NCI-H1436 treated with DMSO at 0.1 percent for 48 hours (cell line): ENCODE results near the gene ABHD16B.

Source experiments
- DNase-seq: peaks from one replicate; lab custom pipeline; 2025; lab: John Stamatoyannopoulos, UW

The ABHD16B gene

GRCh38 chr20:63861365-63861934 is at the start of gene ABHD16B:
Gene ABHD16B (plus strand): TSS chr20:63861498. CDS start chr20:63861541, 43 bp downstream.
- no peak for DNase-seq

DNA sequence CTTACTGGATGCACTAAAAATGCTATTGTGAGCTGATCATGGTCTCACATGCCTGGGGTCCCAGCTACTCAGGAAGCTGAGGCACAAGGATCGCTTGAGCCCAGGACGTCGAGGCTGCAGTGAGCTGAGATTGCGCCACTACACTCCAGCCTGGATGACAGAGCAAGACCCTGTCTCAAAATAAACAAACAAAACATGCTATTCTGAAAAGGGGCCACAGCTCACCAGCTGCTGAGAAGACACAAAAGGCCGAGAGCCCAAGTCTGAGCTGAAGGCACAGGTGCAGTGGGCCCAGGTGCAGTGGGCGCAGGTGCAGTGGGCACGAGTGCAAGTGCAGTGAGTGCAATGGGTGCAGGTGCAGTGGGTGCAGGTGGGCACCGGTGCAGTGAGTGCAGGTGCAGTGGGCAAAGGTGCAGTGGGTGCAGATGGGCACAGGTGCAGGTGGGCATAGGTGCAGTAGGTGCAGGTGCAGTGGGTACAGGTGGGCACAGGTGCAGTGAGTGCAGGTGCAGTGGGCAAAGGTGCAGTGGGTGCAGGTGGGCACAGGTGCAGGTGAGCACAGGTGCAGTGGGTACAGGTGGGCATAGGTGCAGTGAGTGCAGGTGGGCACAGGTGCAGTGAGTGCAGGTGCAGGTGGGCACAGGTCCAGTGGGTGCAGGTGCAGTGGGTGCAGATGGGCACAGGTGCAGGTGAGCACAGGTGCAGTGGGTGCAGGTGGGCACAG is 46.2 kb upstream of the ABHD16B start:
- no peak for DNase-seq

DNA sequence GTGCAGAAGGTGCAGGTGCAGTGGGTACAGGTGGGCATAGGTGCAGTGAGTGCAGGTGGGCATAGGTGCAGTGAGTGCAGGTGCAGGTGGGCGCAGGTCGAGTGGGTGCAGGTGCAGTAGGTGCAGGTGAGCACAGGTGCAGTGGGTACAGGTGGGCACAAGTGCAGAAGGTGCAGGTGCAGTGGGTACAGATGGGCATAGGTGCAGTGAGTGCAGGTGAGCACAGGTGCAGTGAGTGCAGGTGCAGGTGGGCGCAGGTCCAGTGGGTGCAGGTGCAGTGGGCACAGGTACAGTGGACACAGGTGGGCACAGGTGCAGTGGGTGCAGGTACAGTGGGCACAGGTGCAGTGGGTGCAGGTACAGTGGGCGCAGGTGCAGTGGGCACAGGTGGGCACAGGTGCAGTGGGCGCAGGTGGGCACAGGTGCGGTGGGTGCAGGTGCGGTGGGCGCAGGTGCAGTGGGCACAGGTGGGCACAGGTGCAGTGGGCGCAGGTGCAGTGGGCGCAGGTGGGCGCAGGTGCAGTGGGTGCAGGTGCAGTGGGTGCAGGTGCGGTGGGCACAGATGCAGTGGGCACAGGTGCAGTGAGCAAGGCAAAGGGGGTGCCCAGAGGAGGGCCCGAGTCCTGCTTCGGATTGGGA is 45.6 kb upstream of the ABHD16B start:
- DNase-seq: no peak

- no peak for DNase-seq
These were observed 41.9 kb upstream of the ABHD16B start for GRCh38 chr20:63819224-63819921.

DNA sequence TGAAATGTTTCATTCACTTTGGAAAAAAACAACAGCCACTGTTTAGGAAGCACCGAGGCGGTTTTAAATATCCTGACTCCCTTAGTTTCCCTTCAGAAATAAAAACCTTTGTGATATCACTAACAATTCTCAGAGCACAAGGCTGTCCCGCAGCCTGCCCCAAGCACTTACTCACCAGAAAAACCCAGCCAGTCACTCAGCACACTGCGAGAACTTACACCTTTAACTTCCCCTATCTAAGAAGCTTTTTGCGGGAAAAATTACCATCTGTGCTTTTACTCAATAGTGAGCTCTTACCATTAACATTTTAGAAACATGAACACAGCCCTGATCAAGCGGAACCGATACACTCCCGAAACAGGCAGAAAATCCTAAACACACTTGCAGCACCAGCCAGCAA is 39.5 kb upstream of the ABHD16B start:
- DNase-seq: no peak

DNA sequence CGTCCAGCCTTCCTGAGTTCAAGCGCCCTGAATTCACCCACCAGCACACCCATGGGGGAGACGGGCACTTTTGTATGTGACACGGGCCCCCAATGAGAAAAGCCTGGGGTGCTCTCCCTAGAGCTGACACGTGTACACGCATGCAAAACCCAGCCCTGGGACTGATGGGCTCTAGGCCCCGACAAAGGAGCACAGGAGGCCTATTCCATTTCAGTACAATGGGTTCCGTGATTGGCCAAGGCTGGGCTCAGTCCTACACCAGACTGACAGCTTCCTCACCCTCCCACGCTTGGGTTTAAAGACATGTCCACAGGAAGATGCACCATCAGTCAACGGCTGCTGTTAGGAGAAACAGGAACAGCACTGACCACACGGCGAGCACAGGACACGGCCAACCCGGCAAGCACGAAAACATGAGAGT is 39.0 kb upstream of the ABHD16B start:
- DNase-seq: no peak

- no peak for DNase-seq
These were observed 37.5 kb upstream of the ABHD16B start for GRCh38 chr20:63823691-63824311.

- no peak for DNase-seq
These were observed 35.8 kb upstream of the ABHD16B start for GRCh38 chr20:63825331-63826118.

DNA sequence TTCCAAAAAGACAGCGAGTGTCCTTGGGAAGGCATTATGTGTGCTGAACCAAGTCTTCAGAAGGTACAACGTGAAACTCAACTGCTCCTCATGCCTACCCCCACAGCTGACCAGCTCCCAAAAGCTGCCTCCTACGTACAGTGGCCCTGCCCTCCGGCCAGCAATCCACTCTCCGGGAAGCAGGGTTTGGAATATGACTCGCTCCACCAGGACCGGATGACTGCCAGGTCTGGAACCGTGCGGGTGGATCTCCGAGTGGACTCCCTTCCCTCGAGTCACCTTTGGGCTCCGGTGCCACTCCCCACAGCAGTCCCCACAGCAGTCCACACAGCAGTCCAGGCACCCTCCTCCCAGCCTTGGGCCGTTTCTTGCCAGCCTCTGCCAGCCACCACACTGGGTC is 34.5 kb upstream of the ABHD16B start:
- DNase-seq: no peak

- DNase-seq: no peak
These were observed 33.2 kb upstream of the ABHD16B start for GRCh38 chr20:63828124-63828523.

DNA sequence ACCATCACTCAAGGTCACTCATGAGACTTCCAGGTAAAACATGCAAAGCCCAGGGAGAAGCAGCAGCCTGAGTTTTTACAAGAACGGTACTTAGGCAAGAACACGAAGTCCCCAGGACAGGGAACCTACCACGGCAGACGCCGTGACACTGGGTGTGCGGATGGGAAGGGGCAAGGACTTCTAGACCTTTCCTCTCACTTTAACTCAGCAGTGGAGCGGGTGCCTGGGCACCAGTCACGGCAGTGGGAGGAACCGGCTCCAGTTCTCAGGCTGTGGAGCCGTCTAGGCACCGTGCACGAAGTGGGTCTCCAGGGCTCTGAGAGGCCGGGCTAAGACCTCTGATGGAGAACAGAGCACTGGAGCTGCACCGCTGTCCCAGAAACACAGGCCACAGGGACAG is 32.8 kb upstream of the ABHD16B start:
- no peak for DNase-seq

DNA sequence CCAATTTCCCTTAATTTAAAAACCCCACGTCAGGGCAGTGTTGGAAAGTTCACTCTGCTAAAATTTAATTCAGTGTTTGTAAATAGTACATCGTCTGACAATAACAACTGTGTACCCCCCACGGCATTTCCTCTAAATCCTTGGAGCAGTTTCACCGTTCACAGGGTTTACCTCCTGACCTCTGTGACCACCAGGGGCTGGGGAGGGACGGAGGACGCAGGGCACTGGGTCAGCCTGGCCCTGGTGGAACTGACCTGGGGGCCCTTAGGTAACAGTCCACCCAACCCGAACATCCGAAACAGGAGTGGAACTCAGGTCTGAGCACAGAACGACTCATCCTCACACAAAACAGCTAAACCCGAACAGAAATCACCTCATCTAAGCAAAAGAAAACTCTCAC is 32.3 kb upstream of the ABHD16B start:
- DNase-seq: no peak

DNA sequence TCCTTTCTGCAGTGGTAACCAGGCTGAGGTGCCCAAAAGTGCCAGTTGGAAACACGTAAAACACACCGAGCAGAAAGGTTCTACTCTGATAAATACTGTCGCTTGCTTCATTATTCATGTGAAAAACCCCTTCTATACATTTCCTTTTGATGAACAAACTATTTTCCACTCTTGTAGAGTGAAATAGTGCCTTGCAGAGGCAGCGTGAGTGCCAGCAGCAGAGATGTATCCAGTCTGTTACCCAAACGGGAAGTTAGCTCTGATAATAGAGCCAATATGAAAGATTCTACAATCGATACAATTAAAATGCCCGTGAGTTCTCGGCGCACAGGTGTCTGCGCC is 31.7 kb upstream of the ABHD16B start:
- DNase-seq: no peak

GRCh38 chr20:63829945-63830835 is 31.1 kb upstream of the ABHD16B start:
- DNase-seq: no peak

DNA sequence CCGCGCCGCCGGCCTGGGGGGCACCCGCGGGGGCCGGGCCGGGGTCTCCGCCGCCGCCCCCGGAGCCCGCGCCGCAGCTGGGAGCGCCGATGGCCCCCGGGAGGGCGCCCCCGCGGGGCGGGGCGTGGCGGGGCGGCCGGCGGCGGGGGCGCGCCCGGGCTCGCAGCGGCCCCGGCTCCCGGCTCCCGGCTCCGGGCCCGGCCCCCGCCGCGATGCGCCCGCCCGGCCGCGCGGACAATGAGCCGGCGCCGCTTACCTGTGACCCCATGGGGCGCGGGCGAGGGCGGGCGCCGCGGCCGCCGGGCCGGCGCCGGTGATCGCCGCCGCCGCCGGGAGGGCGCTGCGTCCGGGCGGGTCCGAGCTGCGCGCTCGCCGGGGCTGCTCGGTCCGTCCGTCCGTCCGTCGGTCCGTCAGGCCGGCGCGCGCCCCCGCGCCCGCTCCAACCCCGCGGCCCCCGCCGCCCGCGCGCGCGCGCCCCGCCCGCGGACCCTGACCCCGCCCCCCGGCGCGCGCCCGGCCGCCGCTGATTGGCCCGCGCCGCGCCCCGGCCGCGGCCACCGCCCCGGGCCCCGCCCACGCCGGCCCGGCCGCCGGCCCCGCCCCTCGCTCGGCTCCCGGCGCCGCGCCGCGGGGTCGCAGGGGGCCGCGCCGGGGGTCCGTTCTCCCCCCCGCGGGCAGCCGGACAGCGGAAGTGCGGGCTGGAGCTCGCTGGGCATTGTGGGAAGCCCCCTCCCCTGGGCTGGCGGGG is 30.3 kb upstream of the ABHD16B start, which contains the start of gene ZBTB46:
Gene ZBTB46, minus strand, starts transcription at position 424 of the 748 bp plus-strand sequence. CDS start 40,507 bp downstream, outside the sequence.
- no peak for DNase-seq

DNA sequence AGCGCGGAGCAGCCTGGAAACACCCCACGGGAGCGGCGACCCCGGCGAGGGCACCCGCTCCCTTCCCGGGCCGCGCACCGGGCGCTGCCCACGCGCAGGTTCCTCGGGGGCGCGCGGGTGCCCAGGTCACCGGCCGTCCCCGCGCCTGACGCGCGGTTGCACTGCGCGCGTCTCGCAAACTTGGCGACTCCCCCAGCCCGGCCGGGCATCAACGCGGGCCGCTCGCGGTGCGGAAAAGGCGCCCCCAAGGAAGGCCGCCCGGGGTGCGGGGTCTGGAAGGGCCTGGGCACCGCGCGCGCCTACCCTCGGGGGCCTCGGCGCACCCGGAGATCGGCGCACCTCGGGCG is 29.7 kb upstream of the ABHD16B start:
- DNase-seq: no peak

DNA sequence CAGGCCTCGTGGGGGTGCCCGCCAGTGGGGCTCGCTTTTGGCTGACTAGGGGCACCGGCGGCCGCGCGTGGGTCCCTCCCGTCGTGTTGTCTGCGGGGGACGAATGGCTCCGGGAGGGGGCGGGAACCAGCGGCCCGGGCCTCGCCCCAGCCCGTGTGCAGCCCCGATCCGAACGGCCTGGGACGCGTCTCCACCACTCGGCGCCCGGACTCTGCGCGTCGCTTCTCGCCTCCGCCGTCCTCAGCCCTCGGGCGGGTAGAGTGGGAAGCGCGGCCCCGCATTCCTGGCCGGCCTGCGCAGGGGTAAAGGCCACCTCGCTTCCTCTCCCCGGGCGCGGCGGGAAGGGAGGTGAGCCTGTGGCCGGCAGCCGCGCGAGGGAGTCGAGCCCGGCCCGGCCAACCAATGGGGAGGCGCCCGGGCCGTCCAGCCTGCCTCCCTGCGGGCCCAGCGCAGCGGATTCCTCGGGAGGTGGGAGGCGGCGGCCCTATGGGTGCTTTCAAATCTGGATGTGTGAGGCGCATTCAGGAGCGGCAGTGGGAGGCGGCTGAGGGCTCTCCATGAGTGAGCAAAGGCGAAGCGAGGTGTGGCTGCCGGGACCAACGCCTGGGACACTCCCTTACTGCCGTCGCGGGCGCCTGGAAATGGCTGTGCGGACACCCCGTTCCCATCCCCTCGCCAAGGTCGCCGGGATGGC is 29.2 kb upstream of the ABHD16B start:
- no peak for DNase-seq

GRCh38 chr20:63833776-63834490 is 27.4 kb upstream of the ABHD16B start:
- no peak for DNase-seq

DNA sequence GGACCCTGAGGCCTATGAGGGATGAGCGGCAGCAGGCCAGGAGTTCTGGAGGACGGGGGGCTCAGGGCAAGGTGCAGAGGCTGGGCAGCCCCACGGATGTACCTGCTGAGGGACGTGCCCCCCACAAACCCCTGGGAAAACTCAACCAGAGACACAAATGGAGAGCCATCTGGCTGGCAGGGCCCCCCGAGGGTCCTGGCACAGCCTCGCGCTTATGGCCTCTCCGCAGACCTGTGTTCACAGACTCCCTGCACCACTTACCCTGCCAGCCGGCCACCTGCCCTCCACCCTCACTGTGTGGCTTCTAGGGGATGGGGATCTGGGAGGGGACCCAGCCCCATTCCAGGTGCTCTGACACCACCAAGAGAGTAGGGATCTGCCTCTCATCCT is 26.8 kb upstream of the ABHD16B start:
- no peak for DNase-seq
